Hepatocyte (in vitro differentiated cells): ENCODE results near the gene FBRSL1.

ENCODE experiments used
- EZH2 ChIP-seq: fragments of 200-600 bp; sonication (generic); IDR thresholded peaks from 2 replicates; pipeline ENCODE4 v1.6.1; 2016; ENCODE audit warnings: antibody characterized with exemption, mild to moderate bottlenecking, borderline replicate concordance
- EZH2phosphoT487 ChIP-seq: fragments of 200-600 bp; sonication (generic); IDR thresholded peaks from one replicate; pipeline ENCODE4 v1.6.1; 2018; ENCODE audit warnings: antibody characterized with exemption, mild to moderate bottlenecking, low read depth, moderate library complexity; ENCODE audit not compliant: unreplicated experiment, severe bottlenecking
- TF ChIP-seq, protein P1 (sequence below): fragments of 200-600 bp; sonication (generic); IDR thresholded peaks from 2 replicates; pipeline ENCODE4 v1.5.1; 2016; ENCODE audit warnings: antibody characterized with exemption, mild to moderate bottlenecking; ENCODE audit not compliant: poor library complexity

DNA sequence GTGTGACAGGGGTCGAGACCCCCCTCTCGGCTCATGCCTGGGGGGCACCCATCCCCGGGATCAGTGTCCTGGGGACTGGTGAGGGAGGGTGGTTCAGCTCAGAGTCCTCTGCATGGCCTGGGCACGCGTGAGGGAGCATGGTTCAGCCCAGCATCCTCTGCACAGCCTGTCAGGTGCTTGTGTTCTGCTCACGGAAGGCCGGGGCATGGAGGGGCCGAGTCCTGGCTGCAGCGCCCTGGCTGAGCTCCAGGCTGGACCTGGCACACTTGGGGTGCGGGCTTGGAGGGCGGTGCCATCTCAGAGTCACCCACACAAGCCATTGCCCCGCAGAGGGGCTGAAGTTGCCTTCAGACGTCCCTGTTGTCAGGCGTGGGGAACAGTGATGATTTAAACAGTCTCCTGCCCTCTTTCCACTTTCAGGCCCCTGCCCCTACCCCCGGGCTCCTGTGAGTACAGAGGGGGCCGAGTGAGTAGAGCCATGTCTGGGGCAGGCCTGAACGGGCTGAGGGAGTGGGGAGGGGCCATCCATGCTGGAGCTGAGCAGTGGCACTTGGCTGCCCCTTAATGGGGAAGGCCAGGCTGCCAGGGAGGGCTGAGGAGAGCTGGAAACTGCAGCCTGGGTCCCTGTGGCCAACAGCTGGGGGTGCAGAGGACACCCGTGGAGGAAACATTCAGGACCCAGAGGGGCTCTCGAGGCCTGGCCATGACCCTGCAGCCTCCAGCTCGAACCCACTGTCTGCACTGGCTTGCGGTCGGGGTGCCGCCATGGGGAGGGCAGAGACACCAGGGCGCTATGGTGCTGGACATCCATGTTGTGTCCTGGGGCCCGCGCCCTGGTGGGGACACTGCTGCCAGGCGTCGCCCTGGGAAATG lies 22.5 kb downstream of the FBRSL1 start:
- TF ChIP-seq, protein P1, sequence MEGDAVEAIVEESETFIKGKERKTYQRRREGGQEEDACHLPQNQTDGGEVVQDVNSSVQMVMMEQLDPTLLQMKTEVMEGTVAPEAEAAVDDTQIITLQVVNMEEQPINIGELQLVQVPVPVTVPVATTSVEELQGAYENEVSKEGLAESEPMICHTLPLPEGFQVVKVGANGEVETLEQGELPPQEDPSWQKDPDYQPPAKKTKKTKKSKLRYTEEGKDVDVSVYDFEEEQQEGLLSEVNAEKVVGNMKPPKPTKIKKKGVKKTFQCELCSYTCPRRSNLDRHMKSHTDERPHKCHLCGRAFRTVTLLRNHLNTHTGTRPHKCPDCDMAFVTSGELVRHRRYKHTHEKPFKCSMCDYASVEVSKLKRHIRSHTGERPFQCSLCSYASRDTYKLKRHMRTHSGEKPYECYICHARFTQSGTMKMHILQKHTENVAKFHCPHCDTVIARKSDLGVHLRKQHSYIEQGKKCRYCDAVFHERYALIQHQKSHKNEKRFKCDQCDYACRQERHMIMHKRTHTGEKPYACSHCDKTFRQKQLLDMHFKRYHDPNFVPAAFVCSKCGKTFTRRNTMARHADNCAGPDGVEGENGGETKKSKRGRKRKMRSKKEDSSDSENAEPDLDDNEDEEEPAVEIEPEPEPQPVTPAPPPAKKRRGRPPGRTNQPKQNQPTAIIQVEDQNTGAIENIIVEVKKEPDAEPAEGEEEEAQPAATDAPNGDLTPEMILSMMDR: no peak
- TF ChIP-seq EZH2phosphoT487: no peak
- no peak for TF ChIP-seq EZH2
